ENCODE measurements around the gene MRPS21.

Gene MRPS21

DNA sequence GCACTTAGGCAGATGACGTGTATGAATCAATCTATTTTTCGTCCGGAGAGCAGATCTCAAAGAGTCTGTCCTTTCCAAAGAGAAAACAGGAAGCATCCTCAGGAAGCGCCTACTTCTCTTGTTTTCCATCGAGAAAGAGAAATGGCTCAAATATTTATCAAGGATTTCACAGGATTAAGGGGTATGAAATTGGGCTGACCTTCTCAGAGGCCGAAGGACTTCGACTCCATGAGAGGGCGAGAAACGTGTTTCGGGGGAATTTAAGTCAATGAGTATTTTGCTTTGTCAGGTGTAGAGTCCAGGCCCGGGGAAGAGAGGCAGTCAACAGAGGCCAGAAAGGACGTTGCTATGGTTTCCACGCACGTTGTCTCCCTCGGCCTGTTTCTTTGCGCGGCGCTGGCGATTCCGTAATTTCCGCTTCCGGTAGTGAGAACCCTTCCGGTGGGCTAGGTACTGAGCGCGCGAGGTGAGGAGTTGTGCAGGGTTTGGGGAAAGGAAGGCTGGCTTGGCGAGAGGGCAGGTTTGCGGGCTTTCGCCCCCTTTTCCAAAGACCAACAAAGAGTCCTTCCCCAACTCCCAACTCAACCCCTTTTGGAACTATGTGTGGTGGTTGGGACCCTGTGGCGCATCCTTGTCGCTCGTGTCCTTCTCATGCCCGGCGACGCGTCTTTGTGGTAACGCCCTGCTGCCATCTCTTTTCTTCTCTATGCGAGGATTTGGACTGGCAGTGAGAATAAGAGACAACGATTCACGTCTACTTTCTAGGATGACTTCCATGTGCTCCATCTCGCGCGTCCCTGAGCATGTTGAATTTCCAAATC, at the start of gene MRPS21:
Gene MRPS21 (plus strand): TSS at position 429 of the 821 bp plus-strand sequence. CDS start 506 bp downstream, outside the sequence.
- DNase-seq = peak; percentile 80 to 98 (median 92)
- intact Hi-C loops (cut with DNase I) = no loop called here

- DNase-seq = no peak
- intact Hi-C loops (cut with DNase I) = no loop called here
Observed at GRCh38 chr1:150249936-150250335, 43.7 kb upstream of the MRPS21 start.

DNA sequence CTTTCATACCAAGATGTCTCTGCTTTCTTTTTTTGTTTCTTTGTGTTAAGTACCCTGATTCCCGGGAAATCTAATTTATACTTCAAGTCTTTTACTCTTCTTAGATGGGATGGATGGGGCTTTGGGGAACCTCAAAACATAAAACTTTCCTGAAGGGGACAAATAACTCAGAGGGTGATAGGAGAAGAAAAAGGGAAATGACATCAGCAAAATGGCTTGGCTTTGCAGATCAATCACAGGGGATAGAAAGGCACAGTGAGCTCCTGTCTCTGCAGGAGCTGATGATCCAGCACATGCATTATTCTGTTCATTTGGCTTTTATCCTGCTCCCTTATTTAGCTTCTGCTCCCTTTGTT, 37.5 kb upstream of the MRPS21 start:
- DNase-seq = no peak
- intact Hi-C loops (cut with DNase I) = no loop called here

DNA sequence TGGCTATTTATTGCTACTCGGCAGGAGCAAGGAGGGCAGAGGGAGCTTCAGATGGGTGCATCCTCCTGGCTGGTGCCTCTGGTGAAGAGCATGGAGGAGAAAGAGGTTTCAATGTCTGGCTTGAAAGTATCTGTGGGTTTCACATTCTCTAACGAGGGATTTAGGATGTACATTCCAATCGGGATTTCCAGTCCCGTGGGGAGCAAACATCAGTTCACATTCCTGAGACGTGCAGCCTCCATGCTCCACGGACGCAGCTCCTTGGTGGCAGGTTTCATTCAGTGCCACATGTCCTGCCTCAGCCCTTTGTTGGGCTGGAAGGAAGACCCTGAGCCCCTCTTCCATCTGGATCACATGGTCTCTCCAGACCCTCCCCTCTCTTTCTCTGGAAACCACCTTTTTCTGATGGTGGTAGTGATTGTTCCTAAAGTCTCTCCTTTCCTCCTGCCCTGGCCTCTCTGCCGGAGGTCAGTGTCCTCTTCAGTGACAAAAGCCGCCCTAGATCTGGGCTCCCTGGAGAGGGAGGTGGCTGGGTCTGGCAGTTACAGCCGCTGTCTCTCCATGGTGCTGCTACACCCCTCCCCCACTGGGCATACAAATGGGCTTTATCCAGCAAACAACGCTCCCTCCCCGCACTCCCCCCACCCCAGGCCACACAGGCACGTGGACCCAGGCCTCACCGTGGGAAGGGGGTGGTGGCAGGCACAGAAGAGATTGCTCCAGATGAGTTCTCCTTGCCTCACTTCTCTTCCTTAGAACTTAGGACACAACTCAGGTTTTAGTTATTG, 36.9 kb upstream of the MRPS21 start:
- DNase-seq = peak in 9 of 10 donors; percentile 55 to 96 (median 79)
- intact Hi-C loops (cut with DNase I) = loop anchor here (1.0 kb wide), 1 partner anchor 25 kb away; no protein-coding TSS in a partner anchor

DNA sequence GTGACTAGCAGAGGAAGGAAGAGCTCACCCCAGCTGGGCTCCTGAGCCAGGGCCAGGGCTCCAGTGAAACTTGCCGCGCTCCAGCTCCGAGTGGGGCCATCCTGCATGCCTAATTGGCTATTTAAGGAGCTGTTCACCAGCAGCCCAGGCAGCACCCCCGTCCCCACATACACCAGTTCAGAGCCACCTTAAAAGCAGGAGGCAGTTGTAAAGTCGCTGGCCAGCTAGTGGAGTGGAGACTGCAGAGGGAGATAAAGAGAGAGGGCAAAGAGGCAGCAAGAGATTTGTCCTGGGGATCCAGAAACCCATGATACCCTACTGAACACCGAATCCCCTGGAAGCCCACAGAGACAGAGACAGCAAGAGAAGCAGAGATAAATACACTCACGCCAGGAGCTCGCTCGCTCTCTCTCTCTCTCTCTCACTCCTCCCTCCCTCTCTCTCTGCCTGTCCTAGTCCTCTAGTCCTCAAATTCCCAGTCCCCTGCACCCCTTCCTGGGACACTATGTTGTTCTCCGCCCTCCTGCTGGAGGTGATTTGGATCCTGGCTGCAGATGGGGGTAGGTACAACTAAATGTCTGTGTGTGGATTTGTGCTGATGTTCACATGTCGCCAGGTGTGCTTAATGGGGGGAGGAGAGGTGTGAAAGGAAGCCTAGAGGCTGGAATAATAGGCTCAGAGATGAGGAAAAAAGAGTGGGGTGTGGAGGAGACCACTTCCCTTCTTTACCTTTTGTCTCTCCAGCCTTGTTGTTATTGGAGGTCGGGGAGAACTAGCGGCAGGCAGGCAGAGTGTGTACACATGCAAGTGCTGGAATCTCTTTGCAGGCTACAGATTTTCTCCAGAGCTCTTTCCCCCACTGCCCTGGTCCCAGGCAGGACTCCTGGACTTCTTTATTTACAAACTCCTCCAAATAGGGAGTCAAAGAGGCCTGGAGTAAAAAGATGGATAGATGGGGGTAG, 35.8 kb upstream of the MRPS21 start, which contains the start of gene CA14:
Gene CA14 (plus strand): TSS at position 151 of the 962 bp plus-strand sequence. CDS start 355 bp downstream, at position 506.
- intact Hi-C loops (cut with DNase I) = loop anchor here (1.0 kb wide), 1 partner anchor 23 kb away; no protein-coding TSS in a partner anchor
- DNase-seq = peak in 9 of 10 donors; percentile 37 to 94 (median 58)

DNA sequence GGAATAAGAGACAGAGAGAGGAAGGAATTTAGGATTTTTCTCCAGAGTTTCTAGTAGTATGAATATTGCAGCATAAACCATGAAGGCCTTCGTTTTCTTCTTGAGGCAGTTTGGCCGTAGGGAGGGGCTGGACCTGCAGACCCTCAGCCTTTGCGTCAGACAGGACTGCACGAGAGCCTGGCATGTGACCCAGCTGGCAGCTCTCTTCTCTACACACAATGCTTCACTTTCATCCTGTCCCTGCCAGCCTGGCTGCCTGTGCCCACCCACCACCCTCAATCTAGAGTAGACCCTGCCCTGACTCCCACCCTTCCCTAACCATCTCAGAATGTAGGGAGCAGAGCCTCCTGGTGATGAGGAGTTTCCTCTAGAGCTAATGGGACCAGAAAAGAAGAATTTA, 34.4 kb upstream of the MRPS21 start:
- DNase-seq = peak in 2 of 10 donors; percentile 47 to 49
- intact Hi-C loops (cut with DNase I) = no loop called here

- no peak for DNase-seq
- intact Hi-C loops (cut with DNase I) = no loop called here
Observed at GRCh38 chr1:150259758-150260669, 33.6 kb upstream of the MRPS21 start.

DNA sequence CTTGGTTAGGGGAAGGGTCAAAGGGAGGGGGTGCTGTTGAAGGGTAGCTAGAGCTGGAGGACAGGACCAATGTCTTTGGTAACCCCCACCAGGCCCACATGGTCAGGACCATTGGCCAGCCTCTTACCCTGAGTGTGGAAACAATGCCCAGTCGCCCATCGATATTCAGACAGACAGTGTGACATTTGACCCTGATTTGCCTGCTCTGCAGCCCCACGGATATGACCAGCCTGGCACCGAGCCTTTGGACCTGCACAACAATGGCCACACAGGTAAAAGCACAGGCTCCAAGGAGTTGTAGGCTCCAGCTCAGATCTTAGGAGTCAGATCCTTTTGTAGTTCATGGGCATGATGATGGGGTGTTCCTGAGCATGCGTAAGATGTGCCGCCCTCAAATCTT, 32.3 kb upstream of the MRPS21 start:
- DNase-seq = no peak
- intact Hi-C loops (cut with DNase I) = no loop called here

DNA sequence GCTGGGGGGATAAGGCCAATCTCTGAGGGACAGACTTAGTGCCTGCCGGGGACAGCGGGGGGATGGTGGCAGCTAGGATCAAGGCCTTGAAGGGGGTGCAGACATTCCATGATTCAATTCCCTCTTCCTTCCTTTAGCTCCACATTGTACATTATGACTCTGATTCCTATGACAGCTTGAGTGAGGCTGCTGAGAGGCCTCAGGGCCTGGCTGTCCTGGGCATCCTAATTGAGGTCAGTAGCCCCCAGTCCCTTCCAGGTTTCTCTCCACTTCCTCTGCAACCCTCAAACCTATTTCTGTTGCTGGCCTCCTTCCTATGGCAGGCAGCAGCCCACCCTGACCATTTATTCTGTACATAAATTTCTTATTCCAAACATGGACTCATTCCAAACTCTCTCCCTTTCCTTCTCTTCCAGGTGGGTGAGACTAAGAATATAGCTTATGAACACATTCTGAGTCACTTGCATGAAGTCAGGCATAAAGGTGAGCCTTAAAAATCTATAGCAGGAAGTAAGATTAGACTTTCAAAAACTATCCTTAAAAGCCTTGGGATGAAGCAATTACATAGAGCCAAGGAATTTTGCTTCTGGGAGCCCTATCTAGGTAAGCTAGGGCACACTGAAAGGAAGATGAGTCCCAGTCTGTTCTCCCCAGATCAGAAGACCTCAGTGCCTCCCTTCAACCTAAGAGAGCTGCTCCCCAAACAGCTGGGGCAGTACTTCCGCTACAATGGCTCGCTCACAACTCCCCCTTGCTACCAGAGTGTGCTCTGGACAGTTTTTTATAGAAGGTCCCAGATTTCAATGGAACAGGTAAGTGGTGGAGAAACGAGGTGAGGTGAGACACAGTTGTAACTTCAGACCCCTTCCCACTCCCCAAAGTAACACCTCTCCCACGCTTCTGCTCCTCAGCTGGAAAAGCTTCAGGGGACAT, 31.0 kb upstream of the MRPS21 start:
- DNase-seq = no peak
- intact Hi-C loops (cut with DNase I) = no loop called here

- intact Hi-C loops (cut with DNase I) = no loop called here
- DNase-seq = no peak
Observed at GRCh38 chr1:150263549-150263948, 30.1 kb upstream of the MRPS21 start.

- intact Hi-C loops (cut with DNase I) = no loop called here
- DNase-seq = no peak
Observed at GRCh38 chr1:150267896-150268295, 25.8 kb upstream of the MRPS21 start.

GRCh38 chr1:150268340-150268704, 25.3 kb upstream of the MRPS21 start:
- intact Hi-C loops (cut with DNase I) = no loop called here
- no peak for DNase-seq

DNA sequence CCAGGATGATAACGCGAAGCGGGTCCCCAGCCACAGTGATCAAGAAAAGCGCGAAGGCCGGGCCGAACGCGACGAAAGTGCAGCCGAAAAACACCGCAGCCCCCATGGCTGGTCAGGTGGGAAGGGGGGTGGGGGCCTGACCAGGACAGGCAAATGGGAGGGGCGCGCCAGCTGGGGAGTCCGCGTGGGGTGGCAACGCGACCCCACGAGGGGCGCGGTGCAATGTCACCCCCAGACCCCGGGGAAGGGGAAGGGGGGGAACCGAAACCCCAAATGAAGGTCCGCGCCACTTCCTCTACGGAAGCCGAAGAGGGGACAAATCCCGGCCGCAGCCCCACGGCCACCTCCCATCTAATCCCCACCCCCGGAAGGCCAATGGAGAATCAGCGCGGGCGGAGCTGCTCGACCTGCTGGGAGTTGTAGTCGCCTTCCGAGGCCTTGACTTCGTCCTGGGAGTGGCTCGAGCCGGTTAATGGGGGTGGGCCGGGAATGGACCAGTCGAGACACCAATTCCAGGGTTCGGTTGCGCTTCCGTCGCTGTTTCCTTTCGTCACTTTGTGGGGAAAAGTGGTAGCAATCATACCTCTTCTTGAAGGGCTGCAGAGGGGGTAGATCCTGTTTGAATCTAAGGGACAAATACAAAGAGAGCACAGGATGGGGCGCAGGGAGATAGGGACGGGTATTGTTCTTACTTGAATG, 24.8 kb upstream of the MRPS21 start, which contains the start of gene APH1A:
Gene APH1A (minus strand): TSS at position 312 of the 699 bp plus-strand sequence. CDS start 206 bp downstream, at position 106.
- intact Hi-C loops (cut with DNase I) = no loop called here

DNA sequence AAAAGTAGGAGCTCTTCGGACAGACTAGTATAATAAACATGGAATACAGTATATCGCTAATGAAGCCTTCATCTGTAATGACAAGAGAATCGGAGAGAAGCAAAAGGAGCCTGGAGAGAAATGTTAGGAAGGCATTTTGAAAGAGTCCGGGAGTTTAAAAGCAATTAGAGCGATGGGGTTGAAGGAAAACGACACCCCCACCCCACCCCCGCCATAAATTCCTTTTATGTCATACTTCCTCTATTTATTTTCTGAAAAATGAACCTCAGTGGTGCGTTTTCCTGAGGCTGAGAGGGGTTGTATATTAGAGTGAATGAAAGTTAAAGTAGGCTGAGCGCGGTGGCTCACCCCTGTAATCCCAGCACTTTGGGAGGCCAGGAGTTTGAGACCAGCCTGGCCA, 24.2 kb upstream of the MRPS21 start:
- DNase-seq = no peak
- intact Hi-C loops (cut with DNase I) = no loop called here

More for the DNA sequence above, 24.8 kb upstream of the MRPS21 start, which contains the start of gene APH1A:
- peak; percentile 95 to 100 (median 98) for DNase-seq

GRCh38 chr1:150271291-150271959, 22.2 kb upstream of the MRPS21 start:
- intact Hi-C loops (cut with DNase I) = no loop called here
- no peak for DNase-seq

DNA sequence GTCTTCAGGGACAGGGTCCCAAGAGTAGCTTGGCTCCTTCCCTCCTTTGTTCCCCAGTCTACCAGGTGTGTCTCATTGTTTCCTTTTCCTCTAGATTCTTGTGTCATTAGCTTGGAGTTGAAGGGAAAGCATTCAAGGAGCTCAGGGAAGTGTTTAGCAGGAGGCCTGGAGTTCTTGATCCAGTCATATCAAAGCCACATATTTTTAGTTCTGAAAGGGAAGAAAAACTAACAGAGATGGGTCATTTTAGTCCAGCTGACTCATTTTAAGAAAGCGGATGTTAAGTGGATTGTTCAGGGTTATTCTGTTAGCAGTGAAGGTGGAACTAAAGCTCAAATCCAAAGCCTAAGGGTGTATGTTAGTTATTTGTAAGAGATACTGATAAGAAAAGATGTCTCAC, 20.4 kb upstream of the MRPS21 start:
- intact Hi-C loops (cut with DNase I) = no loop called here
- no peak for DNase-seq
